ENCODE measurements around the gene SPTBN1.

- TF ChIP-seq EZH2 (IDR thresholded peaks at IDR 0.05) (no peak), POLR2AphosphoS5 (IDR thresholded peaks at IDR 0.05; ENCODE audit: borderline replicate concordance, low read depth, low read length) (no peak), FOXP2 (optimal IDR thresholded peaks at IDR 0.05; ENCODE audit: control extremely low read depth, extremely low read length, insufficient read depth) (no peak)
Measured at GRCh38 chr2:54677476-54678265, 221.5 kb downstream of the SPTBN1 start.
